Measurements from ENCODE around the gene IQSEC1.

The IQSEC1 gene

DNA sequence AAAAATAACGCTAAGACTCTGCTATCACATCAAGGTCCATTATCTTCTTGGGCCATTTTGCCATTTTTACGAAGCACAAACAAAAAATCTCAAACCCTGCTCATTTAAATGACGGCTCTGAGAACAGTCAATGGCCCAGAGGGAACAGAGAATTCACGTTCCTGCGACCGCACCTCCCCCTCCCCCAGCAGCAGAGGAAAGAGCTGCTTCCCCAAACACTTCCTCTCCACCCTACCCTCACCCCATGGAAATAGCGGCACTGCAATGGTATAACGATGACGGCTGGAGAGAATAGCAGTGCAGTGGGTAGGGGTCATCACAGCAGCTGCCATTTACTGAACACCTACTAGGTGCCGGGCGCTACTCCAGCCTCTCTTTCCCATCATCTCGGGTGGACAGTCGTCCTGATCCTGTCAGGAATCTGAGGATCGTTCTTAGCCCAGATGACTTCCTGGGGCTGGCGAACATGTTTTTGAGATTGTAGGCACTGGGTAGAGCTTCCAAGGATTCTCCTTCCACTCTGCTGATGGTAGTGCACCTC, 113.3 kb downstream of the IQSEC1 start:
- DNase-seq (ENCODE audit: low read depth), result no peak
- no peak overlapping the region for H3K4me3 ChIP-seq (ENCODE audit: low read length)

DNA sequence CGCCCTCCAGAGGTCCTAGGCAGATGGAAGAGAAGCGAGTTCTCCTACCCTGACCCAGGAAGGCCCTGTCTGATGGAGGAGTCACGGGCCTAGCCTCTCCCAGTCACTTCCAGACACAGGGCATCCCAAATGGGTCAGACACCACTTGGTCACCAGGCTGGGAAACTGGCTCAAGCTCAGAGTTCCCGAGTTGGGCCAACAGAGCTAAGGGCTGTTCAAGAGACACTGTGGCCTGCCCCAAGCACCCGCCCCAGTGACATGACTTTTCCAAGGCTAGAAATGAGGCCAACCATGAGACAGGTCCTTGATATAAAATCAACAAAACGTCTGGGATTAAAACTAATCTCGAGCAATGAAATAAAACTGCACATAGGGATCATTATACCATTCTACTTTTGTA, 113.8 kb downstream of the IQSEC1 start:
- TF ChIP-seq, protein P1, sequence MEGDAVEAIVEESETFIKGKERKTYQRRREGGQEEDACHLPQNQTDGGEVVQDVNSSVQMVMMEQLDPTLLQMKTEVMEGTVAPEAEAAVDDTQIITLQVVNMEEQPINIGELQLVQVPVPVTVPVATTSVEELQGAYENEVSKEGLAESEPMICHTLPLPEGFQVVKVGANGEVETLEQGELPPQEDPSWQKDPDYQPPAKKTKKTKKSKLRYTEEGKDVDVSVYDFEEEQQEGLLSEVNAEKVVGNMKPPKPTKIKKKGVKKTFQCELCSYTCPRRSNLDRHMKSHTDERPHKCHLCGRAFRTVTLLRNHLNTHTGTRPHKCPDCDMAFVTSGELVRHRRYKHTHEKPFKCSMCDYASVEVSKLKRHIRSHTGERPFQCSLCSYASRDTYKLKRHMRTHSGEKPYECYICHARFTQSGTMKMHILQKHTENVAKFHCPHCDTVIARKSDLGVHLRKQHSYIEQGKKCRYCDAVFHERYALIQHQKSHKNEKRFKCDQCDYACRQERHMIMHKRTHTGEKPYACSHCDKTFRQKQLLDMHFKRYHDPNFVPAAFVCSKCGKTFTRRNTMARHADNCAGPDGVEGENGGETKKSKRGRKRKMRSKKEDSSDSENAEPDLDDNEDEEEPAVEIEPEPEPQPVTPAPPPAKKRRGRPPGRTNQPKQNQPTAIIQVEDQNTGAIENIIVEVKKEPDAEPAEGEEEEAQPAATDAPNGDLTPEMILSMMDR (conservative IDR thresholded peaks at IDR 0.05; ENCODE audit: low read depth, low read length), result no peak
- DNase-seq (ENCODE audit: low read depth), result no peak
- H3K4me3 ChIP-seq (ENCODE audit: low read length), result no peak overlapping the region

More for the DNA sequence above, 113.3 kb downstream of the IQSEC1 start:
- TF ChIP-seq, protein P1 (conservative IDR thresholded peaks at IDR 0.05; ENCODE audit: low read depth, low read length), result no peak

DNA sequence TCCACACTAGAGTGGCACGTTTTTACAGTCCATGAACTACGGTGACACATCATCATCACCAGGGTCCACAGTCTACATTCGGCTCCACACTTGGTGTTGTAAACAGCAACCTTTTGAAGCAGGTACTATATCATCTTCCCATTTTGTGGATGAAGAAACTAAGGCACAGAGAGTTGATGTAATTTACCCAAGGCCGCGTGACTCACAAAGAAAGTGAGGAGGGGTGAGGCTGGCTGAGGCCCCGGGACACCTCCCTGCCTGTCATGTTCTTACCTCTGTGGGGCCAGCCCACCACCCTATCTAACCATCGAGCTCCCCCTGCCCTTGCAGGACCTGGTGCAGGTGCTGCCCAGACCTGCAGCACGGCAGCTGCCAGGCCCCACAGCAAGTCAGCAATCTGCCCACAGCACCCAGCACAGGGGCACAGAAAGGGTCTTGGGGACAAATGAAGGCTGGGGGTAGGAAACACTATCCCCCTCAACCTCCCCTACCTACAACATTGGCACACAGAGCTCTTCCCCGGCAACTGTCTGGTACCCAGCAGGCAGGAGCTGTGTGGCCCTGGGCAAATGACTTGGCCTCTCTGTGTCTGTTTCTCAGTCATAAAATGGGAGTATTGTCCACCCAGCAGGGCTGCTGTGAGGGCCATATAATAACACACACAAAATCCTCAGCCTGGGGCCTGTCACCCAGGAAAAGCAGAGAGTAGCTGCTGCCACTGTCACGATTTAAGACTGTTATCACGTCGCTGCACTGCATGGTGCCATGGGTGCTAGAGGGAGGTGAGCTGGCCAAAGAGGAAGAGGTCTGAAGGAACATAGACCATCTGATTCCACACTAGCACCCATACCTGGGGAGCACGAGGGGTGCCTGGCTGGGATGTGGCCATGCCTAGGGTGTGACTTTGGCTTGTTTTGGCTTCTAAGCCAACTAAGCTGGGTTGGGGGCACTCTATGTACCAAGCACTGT, 115.1 kb downstream of the IQSEC1 start:
- TF ChIP-seq, protein P1 (conservative IDR thresholded peaks at IDR 0.05; ENCODE audit: low read depth, low read length), result no peak
- no peak overlapping the region for H3K4me3 ChIP-seq (ENCODE audit: low read length)

GRCh38 chr3:12957339-12957738, 115.9 kb downstream of the IQSEC1 start:
- DNase-seq (ENCODE audit: low read depth), result no peak
- H3K4me3 ChIP-seq (ENCODE audit: low read length), result no peak overlapping the region
- TF ChIP-seq, protein P1 (conservative IDR thresholded peaks at IDR 0.05; ENCODE audit: low read depth, low read length), result no peak

More for the DNA sequence above, 115.1 kb downstream of the IQSEC1 start:
- no peak for DNase-seq (ENCODE audit: low read depth)

GRCh38 chr3:12956316-12956660, 116.9 kb downstream of the IQSEC1 start:
- H3K4me3 ChIP-seq (ENCODE audit: low read length), result no peak overlapping the region
- DNase-seq (ENCODE audit: low read depth), result no peak

DNA sequence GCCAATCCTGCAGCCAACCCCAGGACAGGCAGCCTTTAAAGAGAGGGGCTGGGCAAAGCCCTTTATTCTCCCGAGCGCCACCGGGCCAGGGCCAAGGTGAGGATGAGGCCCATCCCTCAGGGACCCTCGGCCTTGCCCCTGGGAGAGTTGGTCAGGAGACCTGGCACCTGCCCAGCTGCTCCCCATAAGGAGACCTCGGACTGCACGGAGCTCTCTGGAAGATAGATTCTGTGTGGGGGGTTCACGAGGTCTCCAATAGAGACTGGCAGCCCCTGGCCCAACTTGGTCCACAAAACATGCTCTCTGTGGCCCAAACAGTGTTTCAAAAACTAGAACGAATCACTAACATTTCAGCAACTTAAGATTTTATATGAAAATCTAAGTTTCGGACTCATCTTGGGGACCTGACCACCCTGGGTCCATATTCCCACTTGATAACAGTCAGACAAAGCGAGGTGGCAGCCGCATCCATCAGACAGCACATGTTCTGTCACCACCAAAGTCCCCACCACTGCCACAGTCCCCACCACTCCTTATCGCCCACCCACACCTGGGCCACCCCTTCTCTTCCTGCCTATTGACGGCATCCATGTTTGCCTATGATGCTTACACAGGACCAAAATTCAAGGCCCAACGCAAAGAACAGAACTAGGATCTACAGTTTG, 117.4 kb downstream of the IQSEC1 start:
- H3K4me3 ChIP-seq (ENCODE audit: low read length), result no peak overlapping the region
- no peak for DNase-seq (ENCODE audit: low read depth)
- TF ChIP-seq, protein P1 (conservative IDR thresholded peaks at IDR 0.05; ENCODE audit: low read depth, low read length), result no peak

More at GRCh38 chr3:12956316-12956660, 116.9 kb downstream of the IQSEC1 start:
- TF ChIP-seq, protein P1 (conservative IDR thresholded peaks at IDR 0.05; ENCODE audit: low read depth, low read length), result no peak
